Sigmoid colon (tissue), 7 donors: ENCODE results near the gene CACNA1G. TPM values are rescaled to one million over a fixed set of nuclear protein-coding genes. Genes with fewer than 3 reads are reported as not detected.

Experiments used
- DNase-seq: peaks from one replicate; pipeline ENCODE4 v3.0.0-alpha.2; 2019
- H3K27ac ChIP-seq, 4 donors: fragments of 200-600 bp; sonication (generic); one replicate each; pipeline ENCODE4 v1.5.1; 2016 to 2019; ENCODE audit warnings: mild to moderate bottlenecking in 1 of 4
- H3K27me3 ChIP-seq, 3 donors: fragments of 200-600 bp; sonication (generic); one replicate each; pipeline ENCODE4 v1.5.1; 2019; ENCODE audit warnings: mild to moderate bottlenecking in 1 of 3
- H3K36me3 ChIP-seq, 4 donors: fragments of 200-600 bp; sonication (generic); one replicate each; pipeline ENCODE4 v1.5.1; 2016 to 2019
- H3K4me1 ChIP-seq, 4 donors: fragments of 200-600 bp; sonication (generic); one replicate each; pipeline ENCODE4 v1.5.1; 2017 to 2019
- H3K4me3 ChIP-seq, 4 donors: fragments of 200-600 bp; sonication (generic); one replicate each; pipeline ENCODE4 v1.5.1; 2017 to 2019; ENCODE audit warnings: mild to moderate bottlenecking in 2 of 4, moderate library complexity in 1 of 4
- H3K9me3 ChIP-seq, 4 donors: fragments of 200-600 bp in 3 of 4; sonication (generic) in 3 of 4; one replicate each; pipeline versions ENCODE4 v1.5.1 to v1.6.1; 2013 to 2019
- EP300 ChIP-seq, 4 donors: sonication (generic); formaldehyde crosslinking; IDR thresholded peaks; one replicate each; pipeline ENCODE4 v1.6.1; 2017; ENCODE audit warnings: antibody characterized with exemption in 4 of 4
- POLR2A ChIP-seq, 2 donors: fragments of 450-650 bp; IDR thresholded peaks; one replicate each; pipeline ENCODE4 v1.6.1; 2016; ENCODE audit warnings: antibody characterized with exemption in 2 of 2, mild to moderate bottlenecking in 2 of 2, moderate library complexity in 2 of 2
- POLR2AphosphoS5 ChIP-seq, 4 donors: sonication (generic); formaldehyde crosslinking; IDR thresholded peaks; one replicate each; pipeline ENCODE4 v1.6.1; 2017; ENCODE audit warnings: antibody characterized with exemption in 4 of 4
- WGBS, 2 donors: extraction: QIAGEN DNeasy Blood & Tissue Kit; methylation state at CpG; one replicate each; pipeline ENCODE4 v1.1.7; 2013; 5-methylcytosine and 5-hydroxymethylcytosine counted together
- intact Hi-C: fragments of 100-400 bp; cut with DNase I; formaldehyde crosslinking; loops from one replicate; pipeline ENCODE4 v1.15.1; 2023
- polyA plus RNA-seq, 3 donors: library from polyadenylated mRNA; stranded (reverse); fragments of 200-250 nt; gene quantifications; one replicate each; pipeline ENCODE4 v1.2.3, GENCODE V29; 2013
- total RNA-seq, 4 donors: library from RNA; depleted of rRNA; stranded (reverse); fragments of >200 nt; gene quantifications; one replicate each; pipeline ENCODE4 v1.1.0, GENCODE V29; 2016
- TF ChIP-seq, protein P1 (sequence below), 4 experiments: fragments of 450-650 bp in 3 of 4; fragments of 200-600 bp in 1 of 4; IDR thresholded peaks; one replicate each; pipeline ENCODE4 v1.5.1; 2016 to 2019; ENCODE audit warnings: antibody characterized with exemption in 4 of 4, mild to moderate bottlenecking in 3 of 4, moderate library complexity in 2 of 4
- donor health status: healthy with polysubstance abuse.
- donor health status: Bipolar disorder and iron deficiency.
- donor health status: healthy.

The CACNA1G gene
- total and polyA plus RNA-seq, 7 donors = under 0.01 to 1.4 (median 0.34) TPM; not detected in 1

DNA sequence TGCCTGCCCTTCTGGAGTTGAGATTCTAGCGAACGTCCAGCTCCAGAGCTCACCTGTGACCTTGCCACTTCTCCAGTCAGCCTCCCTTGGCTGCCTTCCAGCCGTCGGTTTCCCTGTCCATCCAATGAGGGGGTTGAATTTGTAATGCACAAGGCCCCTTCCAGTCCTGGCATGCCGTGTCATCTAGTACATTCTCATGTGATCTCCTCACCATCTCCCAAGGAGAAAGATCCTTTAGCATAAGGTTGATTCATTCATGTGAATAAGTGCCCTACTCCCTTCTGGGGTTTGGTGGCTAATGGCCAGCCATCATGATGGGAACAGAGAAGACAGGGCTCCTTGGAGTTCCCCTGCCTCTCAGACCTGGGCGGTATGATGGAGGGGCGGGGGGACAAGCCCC is 55.3 kb downstream of the CACNA1G start:
- Histone ChIP-seq H3K4me1 (no peaks in the 10 kb centered on the region), H3K36me3 (no peaks in the 10 kb centered on the region), H3K27ac (no peak overlapping the region), H3K4me3 (no peak overlapping the region), H3K9me3 (no peaks in the 10 kb centered on the region), H3K27me3 (peaks cover 0 to 3% (median 0%) of the 10 kb centered on the region in 3 donors)
- 85 to 89% methylated on average over 7 of the region's 7 CpGs for WGBS, 2 donors
- DNase-seq = no peak
- no peak for TF ChIP-seq POLR2AphosphoS5 (IDR thresholded peaks at IDR 0.05)
- no peak for TF ChIP-seq POLR2A (IDR thresholded peaks at IDR 0.05)
- no peak for TF ChIP-seq EP300 (IDR thresholded peaks at IDR 0.05)
- TF ChIP-seq, protein P1, sequence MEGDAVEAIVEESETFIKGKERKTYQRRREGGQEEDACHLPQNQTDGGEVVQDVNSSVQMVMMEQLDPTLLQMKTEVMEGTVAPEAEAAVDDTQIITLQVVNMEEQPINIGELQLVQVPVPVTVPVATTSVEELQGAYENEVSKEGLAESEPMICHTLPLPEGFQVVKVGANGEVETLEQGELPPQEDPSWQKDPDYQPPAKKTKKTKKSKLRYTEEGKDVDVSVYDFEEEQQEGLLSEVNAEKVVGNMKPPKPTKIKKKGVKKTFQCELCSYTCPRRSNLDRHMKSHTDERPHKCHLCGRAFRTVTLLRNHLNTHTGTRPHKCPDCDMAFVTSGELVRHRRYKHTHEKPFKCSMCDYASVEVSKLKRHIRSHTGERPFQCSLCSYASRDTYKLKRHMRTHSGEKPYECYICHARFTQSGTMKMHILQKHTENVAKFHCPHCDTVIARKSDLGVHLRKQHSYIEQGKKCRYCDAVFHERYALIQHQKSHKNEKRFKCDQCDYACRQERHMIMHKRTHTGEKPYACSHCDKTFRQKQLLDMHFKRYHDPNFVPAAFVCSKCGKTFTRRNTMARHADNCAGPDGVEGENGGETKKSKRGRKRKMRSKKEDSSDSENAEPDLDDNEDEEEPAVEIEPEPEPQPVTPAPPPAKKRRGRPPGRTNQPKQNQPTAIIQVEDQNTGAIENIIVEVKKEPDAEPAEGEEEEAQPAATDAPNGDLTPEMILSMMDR (IDR thresholded peaks at IDR 0.05) = no peak
- intact Hi-C loops = no loop called here

GRCh38 chr17:50618300-50618699 is 57.8 kb downstream of the CACNA1G start:
- Histone ChIP-seq H3K27me3 (peaks cover 0 to 12% (median 0%) of the 10 kb centered on the region in 3 donors), H3K4me1 (no peaks in the 10 kb centered on the region), H3K27ac (no peak overlapping the region), H3K4me3 (no peak overlapping the region), H3K9me3 (no peaks in the 10 kb centered on the region), H3K36me3 (no peaks in the 10 kb centered on the region)
- intact Hi-C loops = no loop called here
- WGBS, 2 donors = 73 to 83% methylated on average over 4 of the region's 4 CpGs
- TF ChIP-seq, protein P1 (IDR thresholded peaks at IDR 0.05) = no peak
- TF ChIP-seq EP300 (IDR thresholded peaks at IDR 0.05) (no peak), POLR2A (IDR thresholded peaks at IDR 0.05) (no peak)
- DNase-seq = no peak

DNA sequence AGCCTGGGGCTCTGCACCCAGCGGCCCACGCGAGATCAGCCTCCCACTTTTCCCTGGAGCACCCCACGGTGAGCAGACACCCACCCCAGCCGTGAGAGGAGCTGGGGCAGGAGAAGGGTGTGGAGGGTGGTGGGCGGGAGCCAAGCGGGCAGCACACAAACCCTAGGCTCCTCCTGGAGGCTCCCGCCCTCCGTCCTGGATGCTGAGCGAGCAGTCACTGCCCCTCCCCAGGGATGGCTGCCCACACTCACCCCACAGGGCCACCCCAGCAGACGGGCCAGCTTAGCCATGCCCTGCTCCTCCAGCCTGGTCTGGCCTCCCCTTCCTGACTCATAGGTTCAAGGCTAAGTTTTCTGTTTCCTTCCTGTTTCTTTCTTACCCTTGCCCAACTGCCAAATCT is 58.4 kb downstream of the CACNA1G start:
- no peaks in the 10 kb centered on the region for H3K9me3 ChIP-seq
- H3K27ac ChIP-seq = no peak overlapping the region
- TF ChIP-seq, protein P1 (IDR thresholded peaks at IDR 0.05) = no peak
- no peak for TF ChIP-seq EP300 (IDR thresholded peaks at IDR 0.05)
- no peak for TF ChIP-seq POLR2AphosphoS5 (IDR thresholded peaks at IDR 0.05)
- no peak for TF ChIP-seq POLR2A (IDR thresholded peaks at IDR 0.05)
- peaks cover 0 to 17% (median 0%) of the 10 kb centered on the region in 3 donors for H3K27me3 ChIP-seq
- H3K36me3 ChIP-seq = no peaks in the 10 kb centered on the region
- 75 to 82% methylated on average over 11 of the region's 11 CpGs for WGBS, 2 donors
- no peak for DNase-seq
- no peak overlapping the region for H3K4me3 ChIP-seq
- intact Hi-C loops = no loop called here
- no peaks in the 10 kb centered on the region for H3K4me1 ChIP-seq

DNA sequence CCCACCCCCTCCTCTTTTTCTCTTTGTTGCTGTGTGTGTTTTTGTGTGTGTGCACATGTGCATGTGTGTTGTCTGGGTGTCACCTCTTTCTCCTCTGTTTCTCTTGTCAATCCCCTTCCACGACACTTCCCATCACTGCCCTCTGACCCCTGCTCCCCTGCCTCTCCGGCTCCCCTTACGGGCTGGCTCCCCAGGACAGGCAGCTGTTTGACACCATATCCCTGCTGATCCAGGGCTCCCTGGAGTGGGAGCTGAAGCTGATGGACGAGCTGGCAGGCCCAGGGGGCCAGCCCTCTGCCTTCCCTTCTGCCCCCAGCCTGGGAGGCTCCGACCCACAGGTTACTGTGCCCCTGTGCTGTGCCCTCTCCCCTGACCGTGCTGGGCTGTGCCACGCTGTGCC is 59.0 kb downstream of the CACNA1G start:
- TF ChIP-seq, protein P1 (IDR thresholded peaks at IDR 0.05) = no peak
- TF ChIP-seq POLR2A (IDR thresholded peaks at IDR 0.05) = no peak
- no peak for TF ChIP-seq POLR2AphosphoS5 (IDR thresholded peaks at IDR 0.05)
- TF ChIP-seq EP300 (IDR thresholded peaks at IDR 0.05) = no peak
- Histone ChIP-seq H3K4me3 (no peak overlapping the region), H3K9me3 (no peaks in the 10 kb centered on the region), H3K36me3 (no peaks in the 10 kb centered on the region), H3K27ac (no peak overlapping the region), H3K27me3 (peaks cover 0 to 22% (median 0%) of the 10 kb centered on the region in 3 donors), H3K4me1 (no peaks in the 10 kb centered on the region)
- 87 to 89% methylated on average over 7 of the region's 7 CpGs for WGBS, 2 donors
- intact Hi-C loops = no loop called here
- no peak for DNase-seq

- H3K36me3 ChIP-seq = no peaks in the 10 kb centered on the region
- 52 to 60% methylated on average over 5 of the region's 5 CpGs for WGBS, 2 donors
- DNase-seq = no peak
- H3K9me3 ChIP-seq = no peaks in the 10 kb centered on the region
- intact Hi-C loops = no loop called here
- H3K27ac ChIP-seq = no peak overlapping the region
- peaks cover 0 to 24% (median 0%) of the 10 kb centered on the region in 3 donors for H3K27me3 ChIP-seq
- TF ChIP-seq POLR2A (IDR thresholded peaks at IDR 0.05) = no peak
- TF ChIP-seq, protein P1 (IDR thresholded peaks at IDR 0.05) = no peak
- no peak for TF ChIP-seq POLR2AphosphoS5 (IDR thresholded peaks at IDR 0.05)
- no peak for TF ChIP-seq EP300 (IDR thresholded peaks at IDR 0.05)
- no peaks in the 10 kb centered on the region for H3K4me1 ChIP-seq
- no peak overlapping the region for H3K4me3 ChIP-seq
Measured at GRCh38 chr17:50620237-50620636, 59.7 kb downstream of the CACNA1G start.
